Neural progenitor cell (in vitro differentiated cells): ENCODE measurements around the gene PSME2.

ENCODE experiments used
- EZH2 ChIP-seq: fragments of 200-600 bp; sonication (generic); IDR thresholded peaks from 2 replicates; pipeline ENCODE4 v1.6.1; 2017; ENCODE audit warnings: antibody characterized with exemption, mild to moderate bottlenecking, moderate library complexity
- EZH2phosphoT487 ChIP-seq: fragments of 200-600 bp; sonication (generic); IDR thresholded peaks from 2 replicates; pipeline ENCODE4 v1.6.1; 2017; ENCODE audit warnings: antibody characterized with exemption

GRCh38 chr14:24177041-24177825 lies 30.8 kb upstream of the PSME2 start:
- TF ChIP-seq EZH2 (no peak), EZH2phosphoT487 (no peak)
